ENCODE measurements around the gene RPGRIP1L. TPM values are rescaled to one million over a fixed set of nuclear protein-coding genes. Genes with fewer than 3 reads are reported as not detected.

The RPGRIP1L gene
- total and polyA plus RNA-seq, 2 of the 13 experiments (the other 11 are each of a cell fraction or from before 2014, with no cell fraction given): 5.0 to 13.5 TPM

- TF ChIP-seq ZNF205 (CRISPR knock-in tag; IDR thresholded peaks at IDR 0.05) (peak; percentile 79), ZFP90 (CRISPR knock-in tag; IDR thresholded peaks at IDR 0.05; ENCODE audit: borderline replicate concordance) (peak; percentile 52; the same call in 1 of the 2 replicates), SKIL (CRISPR knock-in tag; IDR thresholded peaks at IDR 0.05; ENCODE audit: borderline replicate concordance) (no peak), HNRNPUL1 (IDR thresholded peaks at IDR 0.05; ENCODE audit: low read depth, low read length) (no peak), NFKB2 (CRISPR knock-in tag; IDR thresholded peaks at IDR 0.05; ENCODE audit: borderline replicate concordance) (peak; percentile 87; the same call in 1 of the 2 replicates), ZNF782 (CRISPR knock-in tag; IDR thresholded peaks at IDR 0.05; ENCODE audit: borderline replicate concordance) (no peak; the same call in none of the 2 replicates), SSRP1 (CRISPR knock-in tag; IDR thresholded peaks at IDR 0.05) (no peak), MBNL3 (CRISPR knock-in tag; conservative IDR thresholded peaks at IDR 0.05) (no peak), MIXL1 (CRISPR knock-in tag; IDR thresholded peaks at IDR 0.05) (no peak; the same call in 1 of the 2 replicates), ZNF792 (CRISPR knock-in tag; IDR thresholded peaks at IDR 0.05) (peak; percentile 91), FOXJ3 (CRISPR knock-in tag; IDR thresholded peaks at IDR 0.05; ENCODE audit: borderline replicate concordance) (peak; percentile 78; the same call in 1 of the 2 replicates), ZNF232 (CRISPR knock-in tag; IDR thresholded peaks at IDR 0.05; ENCODE audit: borderline replicate concordance) (peak; percentile 43; the same call in 1 of the 2 replicates), ZNF296 (CRISPR knock-in tag; conservative IDR thresholded peaks at IDR 0.05) (peak; percentile 59; the same call in 1 of the 2 replicates), ZNF274 (CRISPR knock-in tag; IDR thresholded peaks at IDR 0.05) (no peak), NCOA1 (CRISPR knock-in tag; IDR thresholded peaks at IDR 0.05) (no peak), ZNF282 (IDR thresholded peaks at IDR 0.05; ENCODE audit: partially characterized antibody) (no peak), FOXM1 (CRISPR knock-in tag; IDR thresholded peaks at IDR 0.05) (no peak), ZNF747 (CRISPR knock-in tag; IDR thresholded peaks at IDR 0.05; ENCODE audit: borderline replicate concordance) (peak; percentile 76; the same call in 1 of the 2 replicates), REL (CRISPR knock-in tag; conservative IDR thresholded peaks at IDR 0.05) (no peak), ZNF44 (CRISPR knock-in tag; IDR thresholded peaks at IDR 0.05) (no peak), ZNF567 (CRISPR knock-in tag; IDR thresholded peaks at IDR 0.05; ENCODE audit: borderline replicate concordance) (0 out of 2 replicates have a peak, but pooled peaks have one; percentile 12), CC2D1A (CRISPR knock-in tag; IDR thresholded peaks at IDR 0.05) (no peak), HINFP (CRISPR knock-in tag; IDR thresholded peaks at IDR 0.05; ENCODE audit: low read depth) (peak; percentile 89), ZNF552 (CRISPR knock-in tag; IDR thresholded peaks at IDR 0.05; ENCODE audit: borderline replicate concordance) (no peak), HMG20A (CRISPR knock-in tag; IDR thresholded peaks at IDR 0.05; ENCODE audit: borderline replicate concordance) (no peak)
- TF ChIP-seq, protein P1, sequence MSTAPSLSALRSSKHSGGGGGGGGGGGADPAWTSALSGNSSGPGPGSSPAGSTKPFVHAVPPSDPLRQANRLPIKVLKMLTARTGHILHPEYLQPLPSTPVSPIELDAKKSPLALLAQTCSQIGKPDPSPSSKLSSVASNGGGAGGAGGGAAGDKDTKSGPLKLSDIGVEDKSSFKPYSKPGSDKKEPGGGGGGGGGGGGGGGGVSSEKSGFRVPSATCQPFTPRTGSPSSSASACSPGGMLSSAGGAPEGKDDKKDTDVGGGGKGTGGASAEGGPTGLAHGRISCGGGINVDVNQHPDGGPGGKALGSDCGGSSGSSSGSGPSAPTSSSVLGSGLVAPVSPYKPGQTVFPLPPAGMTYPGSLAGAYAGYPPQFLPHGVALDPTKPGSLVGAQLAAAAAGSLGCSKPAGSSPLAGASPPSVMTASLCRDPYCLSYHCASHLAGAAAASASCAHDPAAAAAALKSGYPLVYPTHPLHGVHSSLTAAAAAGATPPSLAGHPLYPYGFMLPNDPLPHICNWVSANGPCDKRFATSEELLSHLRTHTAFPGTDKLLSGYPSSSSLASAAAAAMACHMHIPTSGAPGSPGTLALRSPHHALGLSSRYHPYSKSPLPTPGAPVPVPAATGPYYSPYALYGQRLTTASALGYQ (CRISPR knock-in tag; IDR thresholded peaks at IDR 0.05): no peak
Observed at GRCh38 chr16:53703590-53704444, at the start of gene RPGRIP1L, which contains the start of gene FTO (continued).
